NCI-H460 (cell line): ENCODE results near the gene VGF. TPM values are rescaled to one million over a fixed set of nuclear protein-coding genes. Genes with fewer than 3 reads are reported as not detected.
"Not testable (repeated sequence)": the region's sequence is repeated elsewhere in the genome, so short reads cannot be mapped to it uniquely, and the experiment has no call there.

Experiments used
- DNase-seq: peaks from one replicate; pipeline ENCODE4 v3.0.0-alpha.2; 2016; ENCODE audit warnings: low read depth; ENCODE audit errors: extremely low read depth
- polyA plus RNA-seq: library from polyadenylated mRNA; depleted of rRNA; stranded (reverse); fragments of >200 nt; gene quantifications from 2 replicates; pipeline ENCODE4 v1.2.3, GENCODE V29; 2014; cell fraction: nucleus; rRNA removed
- total RNA-seq: library from RNA; depleted of rRNA; stranded (reverse); fragments of >200 nt; shearing (Covaris generic); gene quantifications from 2 replicates; pipeline ENCODE4 v1.2.3, GENCODE V29; 2014; rRNA removed

The VGF gene
- 11.6 and 15.4 TPM in 2 replicates for total RNA-seq
- 5.5 and 6.0 TPM in 2 replicates for polyA plus RNA-seq

DNA sequence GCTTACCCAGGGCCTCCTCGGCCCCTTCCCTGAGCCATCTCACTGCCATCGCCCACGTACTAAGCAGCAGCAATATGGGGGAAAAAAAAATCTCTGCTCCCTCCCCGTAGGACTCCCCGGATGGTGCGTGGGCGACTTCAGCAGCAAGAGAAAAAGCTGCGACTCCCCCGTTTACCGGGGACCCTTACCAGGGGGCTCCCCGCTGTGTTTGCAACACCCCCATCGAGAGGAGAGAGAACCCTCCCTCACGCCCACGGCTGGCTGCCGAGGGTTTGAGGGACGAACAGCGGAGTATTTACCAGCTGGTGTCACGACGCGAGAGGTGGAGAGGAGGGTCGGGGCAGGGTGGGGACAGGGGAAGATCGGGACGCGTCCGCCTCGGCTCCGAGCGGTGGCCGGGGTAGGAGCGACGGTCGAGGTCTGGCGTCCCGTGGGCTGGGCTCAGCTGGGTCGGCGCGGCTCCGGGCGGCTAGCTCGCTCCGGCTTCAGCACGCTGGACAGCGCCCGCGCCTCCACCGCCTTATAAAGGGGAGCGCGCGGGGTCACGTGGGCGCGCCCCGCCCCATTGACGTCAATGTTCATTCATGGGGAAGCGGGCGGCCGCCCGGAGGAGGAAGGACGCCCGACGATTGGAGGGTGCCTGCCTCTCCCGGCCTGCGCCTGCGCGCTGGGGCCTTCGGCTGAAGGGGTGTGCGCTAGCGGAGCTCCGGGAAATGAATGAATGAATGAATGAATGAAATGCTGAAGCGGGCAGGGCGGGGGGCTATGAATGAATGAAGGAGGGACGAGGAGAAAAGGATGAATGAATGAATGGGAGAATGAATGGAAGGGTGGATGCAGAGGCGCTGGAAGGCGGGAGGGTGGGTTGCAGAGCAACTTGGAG is at the start of gene VGF:
Gene VGF (minus strand): TSS at position 495 of the 883 bp plus-strand sequence. CDS start 726 bp downstream, outside the sequence.
- peak; percentile 95 for DNase-seq

DNA sequence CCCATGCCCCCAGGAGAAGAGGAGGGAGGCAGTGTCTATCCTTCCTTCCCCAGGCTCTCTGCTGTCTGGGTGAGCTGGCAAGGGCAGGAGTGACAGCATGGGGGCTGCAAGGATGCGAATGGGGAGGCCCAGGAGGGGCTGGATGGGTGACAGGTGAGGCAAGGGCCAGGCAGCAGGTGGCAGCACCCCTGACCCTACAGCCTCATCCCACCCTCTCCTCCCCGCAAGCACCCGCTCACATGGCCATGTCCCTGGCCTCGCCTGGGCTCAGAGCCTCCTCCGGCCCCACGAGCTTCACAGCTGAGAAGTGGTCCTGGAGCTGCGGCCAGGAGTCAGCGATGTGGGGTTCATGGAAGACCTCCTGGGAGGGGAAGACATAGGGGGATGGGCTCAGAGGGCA is 46.6 kb upstream of the VGF start:
- no peak for DNase-seq

- no peak for DNase-seq
These were observed 46.1 kb upstream of the VGF start for GRCh38 chr7:101211501-101211900.

DNA sequence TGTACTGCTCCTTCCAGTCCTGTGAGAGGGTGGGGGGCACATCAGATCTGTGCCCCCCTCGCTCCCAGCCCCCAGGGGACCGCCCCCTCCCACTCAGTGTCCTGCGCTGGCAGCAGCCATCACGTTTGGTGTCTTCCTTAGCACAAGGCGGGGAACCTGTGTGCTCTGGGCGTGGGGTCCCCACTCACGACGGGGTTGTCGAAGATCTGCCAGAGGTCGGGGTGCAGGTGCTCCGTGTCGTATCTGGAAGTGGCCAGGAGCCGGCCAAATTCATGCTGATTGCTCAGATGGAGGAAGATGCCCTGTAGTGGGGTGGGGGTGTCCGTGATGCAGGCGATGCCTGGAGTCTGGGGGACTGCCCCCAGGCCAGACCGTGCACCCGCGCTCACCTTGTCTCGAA is 44.8 kb upstream of the VGF start:
- DNase-seq, result no peak

- no peak for DNase-seq
These were observed 43.4 kb upstream of the VGF start for GRCh38 chr7:101208794-101209193.

GRCh38 chr7:101207459-101207858 is 42.1 kb upstream of the VGF start:
- DNase-seq, result no peak

- DNase-seq, result no peak
These were observed 41.3 kb upstream of the VGF start for GRCh38 chr7:101206665-101207042.

DNA sequence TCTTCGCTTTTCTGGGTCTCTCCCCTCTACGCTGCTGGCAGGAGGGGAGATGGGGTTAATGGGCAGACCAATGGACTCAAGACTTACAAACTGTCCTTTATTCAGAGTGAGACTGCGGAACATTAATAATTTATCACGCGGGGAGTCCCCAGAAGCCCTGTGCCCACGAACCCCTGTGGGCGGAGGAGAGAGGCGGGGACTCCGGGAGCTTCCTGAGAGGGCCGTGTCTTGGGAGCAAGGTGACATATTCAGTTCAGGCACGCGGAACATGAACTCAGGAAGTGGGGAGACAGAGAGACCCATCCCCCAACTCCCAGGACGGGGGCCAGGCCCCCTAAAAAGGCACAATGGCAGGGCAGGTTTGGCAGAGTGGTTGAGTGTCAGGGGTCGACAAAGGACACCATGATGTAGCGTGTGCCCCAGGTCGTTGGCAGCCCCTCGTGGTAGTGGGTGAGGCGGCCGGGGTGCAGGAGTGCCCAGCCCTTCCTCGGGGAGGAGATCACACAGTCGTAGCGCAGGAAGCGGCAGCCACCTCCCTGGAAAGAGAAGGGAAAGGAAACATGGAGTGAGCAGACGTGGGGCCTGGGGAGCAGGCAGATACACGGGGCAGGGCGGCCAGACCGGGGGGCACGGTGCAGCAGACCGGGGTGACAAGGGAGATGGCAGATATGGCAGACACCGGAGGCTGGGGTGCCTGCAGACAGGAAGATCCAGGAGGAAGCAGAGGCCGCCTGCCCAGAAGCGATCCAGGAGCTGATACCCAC is 40.7 kb upstream of the VGF start:
- no peak for DNase-seq

GRCh38 chr7:101203740-101204738 is 38.7 kb upstream of the VGF start:
- not testable (repeated sequence) for DNase-seq

- no peak for DNase-seq
These were observed 37.2 kb upstream of the VGF start for GRCh38 chr7:101202603-101202918.

DNA sequence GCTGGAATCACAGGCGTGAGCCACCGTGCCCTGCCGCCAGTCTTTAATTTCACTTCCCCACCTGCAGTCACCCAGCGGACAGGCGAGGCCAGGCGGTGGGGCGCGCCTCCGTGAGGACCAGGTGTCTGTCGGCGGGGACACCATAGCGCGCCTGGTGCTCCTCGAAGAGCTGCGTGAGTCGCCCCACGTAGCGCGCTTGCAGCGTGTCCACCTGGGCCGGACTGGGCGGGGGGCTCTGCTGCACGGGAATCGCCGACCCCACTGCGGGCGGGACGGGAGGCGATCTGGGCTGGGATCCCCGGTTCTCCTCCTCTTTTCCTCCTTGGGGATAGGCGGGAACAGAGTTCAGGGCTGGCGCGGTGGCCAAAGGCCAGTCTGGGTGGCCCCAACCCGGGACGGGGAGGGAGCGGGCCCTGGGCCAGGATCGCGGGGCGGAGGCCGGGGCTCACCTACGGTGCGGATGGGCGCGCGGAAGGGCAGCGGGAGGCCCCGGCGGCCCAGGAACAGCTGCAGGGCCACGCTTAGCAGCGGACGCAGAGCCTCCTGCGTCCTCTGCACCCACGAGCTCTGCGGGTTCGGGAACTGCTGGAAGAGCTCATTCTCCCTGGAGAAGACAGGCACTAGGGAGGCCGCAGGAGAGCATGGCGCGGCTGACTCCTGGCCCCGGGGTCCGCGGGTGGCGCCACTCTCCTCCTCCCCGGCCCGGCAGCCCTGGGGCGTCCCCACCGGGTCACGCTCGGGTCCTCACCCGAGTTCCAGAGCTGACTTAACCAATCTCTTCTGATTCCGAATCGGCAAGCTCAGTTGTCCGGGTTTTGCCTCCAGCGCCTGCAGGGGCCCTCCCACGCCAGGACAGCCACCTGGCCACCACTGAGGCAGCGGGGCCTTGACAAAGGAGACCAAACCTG is 36.6 kb upstream of the VGF start:
- no peak for DNase-seq

GRCh38 chr7:101200862-101201599 is 35.7 kb upstream of the VGF start, which contains the start of gene MOGAT3:
Gene MOGAT3, minus strand, starts transcription at chr7:101201036. Its CDS starts 182 bp downstream, at chr7:101200854.
- DNase-seq, result no peak

DNA sequence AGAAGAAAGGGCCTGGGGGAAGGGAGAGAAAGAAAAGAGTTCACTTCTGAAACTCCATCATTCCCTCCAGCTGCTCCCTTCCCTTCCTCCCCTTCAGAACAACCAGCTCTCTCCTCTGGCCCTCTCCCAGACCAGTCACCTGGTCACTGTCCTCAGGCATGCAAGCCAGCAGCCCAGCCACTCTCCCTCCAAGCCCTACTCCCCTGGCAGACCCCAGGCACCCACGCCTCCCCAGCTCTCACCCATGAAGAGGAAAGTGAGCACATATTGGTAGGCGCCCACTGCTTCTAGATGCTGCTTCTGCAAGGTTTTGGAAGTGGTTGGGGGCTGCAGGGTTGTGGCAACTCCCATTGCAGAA is 35.1 kb upstream of the VGF start:
- DNase-seq, result no peak

GRCh38 chr7:101199522-101199921 is 34.2 kb upstream of the VGF start:
- not testable (repeated sequence) for DNase-seq

DNA sequence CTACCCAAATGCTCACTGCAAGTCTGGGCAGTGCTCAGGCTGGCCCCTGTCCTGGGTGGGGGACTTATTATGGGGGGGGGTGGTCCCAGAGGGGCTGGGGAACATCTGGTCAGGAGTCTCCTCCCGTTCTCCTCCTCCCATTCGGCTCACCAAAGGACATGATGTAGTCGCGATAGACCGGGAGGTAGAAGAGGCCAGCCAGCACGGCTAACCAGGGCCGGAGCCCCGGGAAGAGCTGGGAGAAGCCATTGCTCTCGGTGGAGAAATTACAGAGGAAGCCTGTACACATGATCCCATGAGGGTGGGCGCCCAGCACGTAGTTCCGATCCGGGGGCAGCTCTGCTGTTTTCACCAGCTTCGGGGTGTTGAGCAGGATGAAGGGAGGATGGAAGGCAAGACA is 33.1 kb upstream of the VGF start:
- DNase-seq, result no peak

DNA sequence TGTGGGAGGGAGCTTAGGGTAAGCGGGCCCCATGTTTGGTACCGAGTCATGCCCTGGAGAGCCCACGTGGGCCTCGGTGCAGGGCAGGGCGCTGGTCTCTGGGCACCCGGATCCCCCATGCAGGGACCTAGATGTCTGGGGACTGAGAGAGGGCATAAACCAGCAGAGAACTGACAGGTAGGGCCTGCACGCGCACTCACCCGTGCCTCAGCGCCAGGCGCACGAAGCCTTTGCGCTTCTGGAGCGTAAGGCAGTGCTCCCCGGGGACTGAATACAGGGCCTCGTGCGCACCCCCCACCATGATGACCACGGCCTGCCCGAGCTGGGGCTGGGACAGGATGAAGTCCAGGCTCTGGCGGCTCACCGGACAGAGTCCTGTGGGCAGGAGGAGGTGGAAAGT is 32.6 kb upstream of the VGF start:
- DNase-seq, result no peak

DNA sequence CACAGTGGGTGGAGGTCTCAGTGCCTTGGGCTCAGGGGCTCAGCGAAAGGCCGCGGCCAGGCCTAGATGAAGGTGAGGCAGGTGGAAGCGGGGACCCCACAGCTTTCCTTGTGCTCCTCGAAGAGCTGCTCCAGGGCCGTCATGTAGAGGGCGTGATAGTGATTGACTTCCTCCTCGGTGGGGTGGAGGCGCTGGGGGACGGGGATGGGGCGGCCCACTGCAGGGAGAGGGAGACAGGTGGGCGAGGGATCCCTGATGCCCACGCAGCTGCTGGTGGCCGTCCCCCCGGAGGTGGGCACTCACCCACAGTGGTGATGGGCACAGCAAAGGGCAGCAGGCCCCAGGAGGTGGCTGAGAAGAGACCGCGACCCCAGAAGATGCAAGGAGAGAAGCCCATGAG is 30.5 kb upstream of the VGF start:
- DNase-seq, result no peak

- no peak for DNase-seq
These were observed 23.7 kb upstream of the VGF start for GRCh38 chr7:101189109-101189508.
